ENCODE results near the gene PRDM1. TPM values are rescaled to one million over a fixed set of nuclear protein-coding genes. Genes with fewer than 3 reads are reported as not detected.
A peak's percentile ranks its signal among the peaks of the same experiment; 100 is the strongest.

Gene PRDM1
- total RNA-seq, 1 experiment from 2014 or later: 0.31 TPM

DNA sequence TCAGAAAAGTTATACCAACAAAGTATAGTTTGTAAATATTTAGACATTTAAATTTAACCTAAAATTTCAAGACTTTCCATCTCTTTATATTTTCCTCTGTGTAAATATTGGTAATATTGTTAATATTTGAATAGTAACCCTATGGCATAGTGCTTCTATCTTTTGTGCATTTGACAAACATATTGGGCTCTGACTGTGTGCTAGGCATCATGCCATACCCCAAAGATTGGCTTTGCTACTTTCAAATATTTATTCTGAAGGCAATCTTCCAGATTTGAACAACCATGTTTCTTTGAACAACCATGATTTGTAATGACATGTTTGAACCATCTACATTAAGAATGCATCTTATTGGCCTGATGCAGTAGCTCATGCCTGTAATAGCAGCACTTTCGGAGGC is 15.5 kb upstream of the PRDM1 start:
- DNase-seq (ENCODE audit: low spot score): no peak

DNA sequence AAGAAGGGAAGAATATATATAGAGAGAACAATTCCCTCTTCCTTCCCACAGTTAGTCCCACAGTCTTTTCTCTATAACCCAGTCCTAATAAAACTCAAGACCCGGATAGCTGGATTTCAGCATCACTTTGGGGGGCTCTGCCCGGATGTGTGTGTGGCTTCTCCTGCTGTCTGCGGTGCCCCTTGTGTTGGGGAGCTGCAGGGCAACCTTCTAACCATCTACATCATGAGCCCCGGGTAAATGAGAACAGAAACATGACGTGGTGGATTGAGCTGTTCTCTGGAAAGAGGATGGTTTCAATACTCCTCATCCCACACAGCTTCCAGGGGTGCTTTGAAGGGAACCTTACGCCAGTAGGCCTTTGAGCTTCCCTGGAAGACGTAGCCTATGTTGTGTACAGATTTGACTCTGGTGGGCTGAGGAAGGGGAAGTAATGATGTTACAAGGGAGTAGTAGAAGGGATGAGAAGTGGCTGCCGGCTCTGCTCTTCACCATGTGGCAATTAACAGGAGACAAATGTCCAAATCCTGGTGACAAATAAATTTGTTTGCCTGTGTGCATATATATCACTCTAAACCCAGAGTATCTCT is 13.5 kb upstream of the PRDM1 start:
- DNase-seq (ENCODE audit: low spot score): no peak

DNA sequence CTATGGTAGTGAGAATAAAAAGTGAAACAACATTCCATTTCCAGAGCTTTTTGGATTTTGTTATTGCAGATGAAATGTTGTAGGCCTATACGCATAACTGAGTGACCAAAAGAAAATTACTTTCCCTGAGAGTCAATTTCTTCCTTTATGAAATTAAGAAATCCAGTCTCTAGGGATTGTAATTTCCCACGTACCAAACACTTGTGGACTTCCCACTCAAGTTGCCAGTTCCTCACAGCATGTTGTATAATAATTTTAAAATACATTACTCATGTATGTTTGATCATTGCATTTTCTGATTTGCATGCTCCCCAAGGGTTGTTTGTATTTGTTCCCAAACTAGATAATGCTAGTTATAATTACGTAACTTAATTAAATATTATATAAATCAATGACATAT is 12.0 kb upstream of the PRDM1 start:
- no peak for DNase-seq (ENCODE audit: low spot score)

DNA sequence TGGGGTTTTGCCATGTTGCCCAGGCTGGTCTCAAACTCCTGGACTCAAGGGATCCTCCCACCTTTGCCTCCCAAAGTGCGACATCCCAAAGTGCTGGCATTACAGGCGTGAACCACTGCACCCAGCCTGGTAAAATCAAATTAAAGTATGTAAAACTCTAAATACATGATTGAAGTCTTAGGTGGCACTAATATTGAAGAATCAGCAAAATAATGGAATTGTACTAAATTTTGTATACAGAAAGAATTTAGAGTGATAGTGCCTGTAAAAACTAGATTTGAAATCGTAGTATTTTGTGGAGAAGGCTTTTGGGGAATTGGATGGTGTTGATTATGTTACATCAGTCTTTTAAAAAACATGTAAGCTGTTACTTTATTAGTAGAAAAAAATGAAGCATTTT is 10.0 kb upstream of the PRDM1 start:
- DNase-seq (ENCODE audit: low spot score): no peak

DNA sequence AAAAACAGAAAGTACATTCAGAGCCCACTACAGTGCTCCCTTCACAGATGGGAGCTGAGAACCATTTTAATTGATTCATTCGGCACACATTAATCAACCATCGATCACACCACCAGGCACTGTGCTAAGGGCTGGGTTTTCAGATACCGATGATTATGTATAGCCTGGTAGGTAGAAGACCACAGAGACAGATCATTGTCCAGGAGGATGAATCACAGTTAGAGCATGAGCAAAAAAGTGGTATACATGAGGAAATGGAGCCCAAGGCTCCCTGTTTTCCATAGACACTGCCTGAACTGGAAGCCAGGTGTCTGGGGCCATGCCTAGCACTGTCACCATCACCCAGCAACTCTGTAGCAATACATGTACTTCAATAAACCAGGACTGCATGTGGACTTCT is 9.0 kb upstream of the PRDM1 start:
- no peak for DNase-seq (ENCODE audit: low spot score)

DNA sequence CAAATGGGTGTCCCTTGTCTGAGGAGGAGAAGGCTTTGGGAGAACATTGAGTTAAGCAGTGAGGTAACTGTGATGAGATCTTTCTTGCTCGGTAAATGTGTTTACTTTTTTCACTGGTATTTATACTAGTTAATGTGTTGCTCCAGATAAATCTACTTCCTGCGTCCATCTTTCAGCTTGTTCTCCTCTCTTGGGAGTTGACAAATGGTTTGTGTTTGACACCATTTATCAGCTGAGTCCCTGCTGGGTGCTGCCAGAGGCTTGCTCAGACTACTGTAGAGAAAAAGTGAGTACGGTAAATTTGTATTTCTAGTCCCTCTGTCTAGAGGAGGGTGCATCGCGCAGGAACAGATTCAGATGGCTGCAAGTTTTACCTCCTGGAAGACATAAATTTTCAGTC is 8.3 kb upstream of the PRDM1 start:
- no peak for DNase-seq (ENCODE audit: low spot score)

DNA sequence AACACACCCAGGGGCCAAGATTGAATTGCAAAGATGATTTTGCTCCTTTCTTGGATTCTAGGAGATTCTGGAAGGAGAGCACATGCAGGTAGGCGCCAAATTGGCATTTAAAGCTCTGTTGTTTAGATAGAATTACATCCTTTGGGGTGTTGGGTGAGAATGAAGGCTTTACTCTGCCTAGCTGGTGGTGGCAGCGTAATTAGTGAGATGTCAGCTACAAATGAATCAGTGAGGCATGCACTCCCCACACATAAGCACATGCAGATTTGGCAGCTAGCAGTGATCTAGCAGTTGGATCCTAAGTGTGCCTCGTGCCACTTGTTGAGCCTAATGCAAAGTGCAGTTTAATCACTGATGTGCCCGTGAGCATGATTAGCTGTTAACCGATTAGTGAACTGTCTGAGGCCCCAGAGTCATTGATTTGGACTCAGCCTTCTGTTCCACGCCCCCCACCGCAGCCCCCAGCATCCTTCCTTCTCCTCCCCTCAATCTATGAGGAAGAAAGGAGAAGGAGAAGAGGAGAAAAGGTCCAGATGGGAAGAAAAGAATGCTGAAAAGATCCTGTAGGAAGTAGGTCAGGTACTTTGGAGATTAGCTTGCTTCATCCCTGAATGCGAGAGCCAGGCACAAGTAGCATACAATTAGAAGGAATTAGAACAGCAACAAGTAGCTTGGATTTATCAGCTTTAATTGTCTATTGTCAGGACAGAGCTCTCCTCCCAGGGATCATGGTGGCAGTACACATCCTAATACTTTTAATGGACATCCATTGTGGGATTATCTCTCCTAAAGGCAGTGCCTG is 6.0 kb upstream of the PRDM1 start:
- no peak for DNase-seq (ENCODE audit: low spot score)

DNA sequence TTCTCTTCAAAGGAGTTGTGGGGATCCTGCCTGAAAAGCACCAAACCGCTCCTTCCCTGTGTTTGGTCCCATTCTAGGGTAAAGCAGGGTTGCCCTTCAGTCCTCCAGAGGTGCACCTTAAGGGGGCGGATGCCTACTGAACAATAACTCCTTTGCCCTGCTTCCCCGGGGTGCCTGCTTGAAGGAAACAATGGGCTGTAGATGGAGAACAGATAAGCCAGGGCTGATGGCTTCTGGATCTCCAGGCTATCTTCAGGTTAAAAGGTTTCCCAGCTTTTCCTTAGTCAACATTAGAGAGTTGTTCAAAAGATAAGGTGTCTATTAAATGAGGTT is 5.4 kb upstream of the PRDM1 start:
- no peak for DNase-seq (ENCODE audit: low spot score)

DNA sequence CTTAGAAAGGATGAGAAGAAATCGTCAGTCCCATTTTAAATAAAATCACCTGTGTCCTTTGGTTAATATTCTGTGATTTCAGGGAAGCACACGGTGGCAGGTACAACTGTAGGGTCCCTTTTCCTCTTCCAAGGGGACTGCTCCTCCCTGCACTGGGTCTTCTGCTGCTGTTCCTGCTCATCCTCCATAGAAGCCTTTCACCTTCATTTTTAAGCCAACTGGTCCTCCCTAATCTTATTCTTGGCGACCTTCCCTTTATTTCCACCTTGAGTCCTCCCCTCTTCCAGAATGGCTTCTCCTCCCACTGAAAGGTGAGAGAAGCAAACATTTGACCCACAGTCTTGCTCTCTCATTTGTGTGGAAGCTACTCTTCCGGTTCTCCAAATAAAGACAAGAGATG is 4.4 kb upstream of the PRDM1 start:
- DNase-seq (ENCODE audit: low spot score): no peak

DNA sequence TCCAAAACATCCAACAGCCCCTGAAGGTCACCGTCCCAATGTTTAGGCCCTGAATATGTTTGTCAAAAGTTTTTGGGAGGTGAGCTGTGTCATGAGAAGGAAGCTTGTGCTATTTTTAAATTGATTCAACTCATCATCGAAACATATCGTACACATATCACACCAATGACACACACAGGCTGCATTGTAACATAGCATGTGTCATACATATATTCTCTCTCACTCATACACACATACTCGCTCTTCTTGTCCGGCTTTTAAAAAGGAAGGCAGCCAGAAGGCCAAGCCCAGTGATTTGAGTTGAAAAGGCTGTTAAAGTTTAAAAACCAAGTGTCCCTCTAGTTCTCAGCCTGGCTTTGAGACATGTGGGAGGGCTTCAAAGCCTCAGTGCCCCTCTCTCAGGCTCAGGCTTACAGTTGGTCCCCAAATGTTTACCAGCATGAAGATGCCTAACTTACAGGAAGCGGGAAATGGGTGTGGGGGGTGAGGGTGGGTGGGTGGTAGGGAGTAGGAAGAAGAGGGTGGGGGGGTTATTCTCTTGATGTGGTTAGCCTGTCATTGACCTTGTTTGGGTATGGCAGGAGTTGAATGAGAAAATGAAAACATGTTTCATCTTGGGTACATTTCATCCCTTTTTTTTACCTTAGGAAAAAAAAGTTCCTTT is 3.3 kb upstream of the PRDM1 start:
- DNase-seq (ENCODE audit: low spot score): no peak

DNA sequence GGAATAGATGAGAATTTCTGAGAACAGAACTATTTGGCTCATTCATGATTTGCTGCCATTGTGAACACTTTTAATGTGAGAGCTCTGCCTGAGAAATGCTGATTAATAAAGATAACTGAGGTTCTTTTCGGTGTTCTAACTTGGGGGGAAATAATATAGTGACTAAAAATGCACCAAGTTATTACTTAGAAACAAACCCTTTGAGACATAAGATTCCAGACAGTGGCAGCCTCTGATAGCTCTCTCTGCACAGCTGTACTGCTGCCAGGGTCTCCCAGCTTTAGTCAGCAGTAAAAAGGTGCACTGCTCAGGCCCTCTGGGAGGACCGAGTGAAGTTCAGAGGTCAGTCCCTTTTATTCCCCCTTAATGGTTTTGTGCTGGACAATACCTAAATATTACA is 2.5 kb upstream of the PRDM1 start:
- DNase-seq (ENCODE audit: low spot score): no peak

DNA sequence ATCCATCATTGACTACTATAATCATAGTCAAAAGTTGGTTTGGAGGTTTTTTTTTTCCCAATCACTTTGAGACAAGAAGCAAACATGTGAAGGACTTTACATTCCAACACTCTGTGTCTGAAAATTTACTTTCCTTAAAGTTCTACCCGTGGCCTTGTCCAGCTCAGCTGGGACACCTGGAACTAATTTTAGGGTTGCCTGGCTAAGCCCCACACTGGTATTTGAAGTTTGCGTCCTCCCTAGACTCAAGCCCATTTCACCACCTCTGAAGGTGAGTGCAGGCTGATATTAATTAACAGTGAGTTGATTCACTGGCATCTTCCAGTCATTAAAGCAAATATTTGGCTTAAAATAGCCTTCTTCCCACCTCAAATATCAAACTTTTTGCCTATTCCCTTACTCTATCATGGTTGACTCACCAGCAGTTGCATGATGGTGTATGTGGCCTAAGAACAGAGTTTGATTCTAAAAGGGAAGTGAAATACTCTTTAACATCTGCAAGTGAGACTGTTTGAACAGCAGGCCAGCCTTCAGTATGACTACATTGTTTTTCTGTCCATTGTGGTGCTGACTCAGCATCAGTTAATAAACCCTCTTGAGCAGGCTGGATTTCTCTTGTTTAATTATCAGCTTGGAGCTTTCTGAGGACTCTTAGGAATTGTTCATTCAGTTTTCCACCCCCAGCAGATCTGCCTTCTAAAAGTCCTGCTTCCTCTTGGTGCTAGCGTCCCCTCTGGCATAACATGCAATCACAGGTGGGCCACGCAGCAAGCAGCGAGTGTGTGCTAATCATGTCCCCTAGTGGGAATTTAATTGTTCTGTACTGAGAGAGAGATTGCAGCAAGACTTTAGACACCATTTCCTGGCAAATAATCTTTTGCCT is 1.8 kb upstream of the PRDM1 start:
- no peak for DNase-seq (ENCODE audit: low spot score)

DNA sequence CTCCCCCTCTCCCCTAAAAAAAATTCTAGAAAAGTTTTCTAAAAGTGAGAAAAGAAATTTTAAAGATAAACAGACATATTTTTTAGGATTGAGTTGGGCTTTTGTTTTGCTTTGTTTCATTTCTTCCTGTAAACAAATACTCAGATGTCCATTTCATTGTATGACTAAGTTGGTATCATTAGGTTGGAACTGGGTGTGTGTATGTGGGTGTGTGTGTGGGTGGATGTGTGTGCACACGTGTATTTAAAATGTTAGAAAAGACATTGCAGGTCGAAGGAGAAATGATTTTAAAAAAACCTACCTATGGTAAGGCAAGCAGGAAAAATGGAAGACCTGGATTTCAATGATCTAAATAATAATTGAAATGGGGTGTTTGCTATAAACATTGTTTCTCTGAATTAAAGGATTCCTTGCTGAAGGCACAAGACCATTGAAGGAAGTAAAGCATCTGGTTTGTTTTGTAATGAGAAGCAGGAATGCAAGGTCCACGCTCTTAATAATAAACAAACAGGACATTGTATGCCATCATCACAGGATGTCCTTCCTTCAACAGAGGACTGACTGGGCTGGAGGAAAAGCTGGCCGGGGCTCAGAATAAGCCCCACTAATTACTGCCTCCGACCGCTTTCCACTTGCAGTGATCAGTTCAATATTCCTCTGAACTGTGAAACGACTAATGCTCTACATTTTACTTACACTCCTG is 996 bp upstream of the PRDM1 start:
- DNase-seq (ENCODE audit: low spot score): no peak

DNA sequence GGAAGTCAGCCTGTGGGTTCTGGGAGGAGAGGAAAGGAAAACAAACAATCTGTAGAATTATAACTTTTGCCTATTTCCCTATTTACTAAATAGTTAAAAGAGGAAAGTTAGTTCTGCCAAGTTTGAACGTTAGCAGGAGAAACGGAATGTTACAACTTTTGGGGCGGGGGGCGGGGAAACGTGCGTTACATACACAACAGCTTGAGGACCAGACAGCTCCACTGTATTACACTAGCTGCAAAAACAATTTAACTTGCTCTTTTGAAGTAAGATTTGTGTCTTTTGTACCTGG is 498 bp upstream of the PRDM1 start:
- DNase-seq (ENCODE audit: low spot score): no peak

DNA sequence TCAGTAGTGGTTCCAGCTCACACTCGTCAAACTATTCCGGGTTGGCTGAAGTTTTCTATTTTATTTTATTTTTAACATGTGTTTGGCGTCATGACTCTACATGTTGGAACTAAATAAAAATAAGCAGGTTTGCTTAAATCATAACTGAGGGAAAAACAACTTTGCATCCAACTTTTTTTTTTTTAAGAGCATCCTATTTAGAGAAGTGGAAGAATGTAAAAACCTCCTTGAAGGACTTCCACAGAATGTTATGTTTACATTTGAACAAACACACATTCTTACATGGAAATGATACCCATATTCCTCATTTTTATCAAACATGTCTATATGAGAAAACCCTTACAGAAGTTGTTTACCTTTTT is 659 bp downstream of the PRDM1 start:
- DNase-seq (ENCODE audit: low spot score): no peak

DNA sequence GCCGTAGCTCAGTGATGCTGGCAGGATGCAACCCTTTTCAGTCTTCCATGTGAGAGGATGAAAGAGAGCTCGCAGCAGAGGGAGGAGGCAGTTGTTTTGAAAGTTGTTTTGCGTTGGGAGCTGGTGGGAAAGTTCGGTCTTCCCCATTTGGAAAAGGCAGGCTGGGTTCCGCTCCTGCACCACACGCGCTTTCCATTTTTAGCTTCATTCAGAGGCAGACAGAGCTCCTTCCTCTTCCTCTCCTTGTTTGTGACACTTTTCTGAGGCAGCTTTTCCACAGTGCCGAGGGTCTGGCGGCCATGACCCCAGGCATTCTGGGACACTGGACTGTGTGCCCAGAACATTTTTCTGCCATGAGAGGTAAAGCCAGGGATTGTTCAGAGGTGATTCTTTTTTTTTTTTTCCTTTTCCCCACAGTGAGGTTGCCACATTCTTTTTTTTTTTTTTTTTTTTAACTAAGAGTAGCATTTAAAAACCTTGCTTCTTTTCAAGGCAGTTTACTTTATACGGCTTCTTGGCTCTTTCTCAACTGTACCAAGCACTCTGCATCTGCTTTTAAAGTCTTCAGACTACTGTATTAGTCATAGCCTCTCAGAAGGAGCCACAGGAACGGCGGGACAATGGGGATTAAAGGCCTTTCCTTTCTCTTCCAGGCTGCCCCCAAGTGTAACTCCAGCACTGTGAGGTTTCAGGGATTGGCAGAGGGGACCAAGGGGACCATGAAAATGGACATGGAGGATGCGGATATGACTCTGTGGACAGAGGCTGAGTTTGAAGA is 1.6 kb downstream of the PRDM1 start:
- peak; percentile 62 for DNase-seq (ENCODE audit: low spot score)

DNA sequence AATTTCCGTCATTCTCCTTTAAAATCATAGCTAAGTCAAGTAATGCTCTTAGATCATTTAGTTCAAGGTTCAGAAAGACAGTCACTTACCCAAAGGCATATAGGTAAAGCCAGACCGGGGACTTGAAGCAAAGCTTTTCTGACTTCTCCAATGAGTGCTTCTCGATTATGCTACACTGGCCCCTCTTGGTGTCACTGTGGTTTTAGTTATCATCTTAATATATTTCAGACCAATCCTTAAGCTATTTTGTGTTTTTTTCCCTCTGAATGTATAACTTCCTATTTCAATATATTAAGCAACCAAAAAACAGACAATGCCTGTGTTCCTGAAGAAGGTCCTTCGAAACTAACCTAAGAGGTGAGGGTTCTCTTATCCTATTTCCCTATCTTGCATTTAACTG is 3.9 kb downstream of the PRDM1 start:
- no peak for DNase-seq (ENCODE audit: low spot score)

DNA sequence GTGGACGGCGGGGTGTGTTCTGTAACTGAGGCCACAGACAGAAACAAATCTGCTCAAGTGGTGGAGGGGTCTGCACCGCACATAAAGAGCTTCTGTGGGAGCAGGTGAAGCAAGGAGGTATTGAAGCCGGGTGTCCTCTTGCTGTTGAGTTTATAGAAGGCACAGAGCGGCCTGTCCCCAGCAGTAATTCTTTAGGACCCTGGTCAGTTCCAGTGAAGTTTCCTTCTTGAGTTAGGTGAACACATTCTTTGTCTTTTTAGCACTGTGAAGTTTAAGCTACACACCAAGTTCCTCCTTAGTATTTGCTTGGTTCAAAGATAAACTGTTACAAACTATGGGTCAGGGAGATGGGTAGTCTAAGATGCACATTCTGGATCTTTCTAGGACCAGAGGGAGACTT is 6.1 kb downstream of the PRDM1 start:
- DNase-seq (ENCODE audit: low spot score): no peak

DNA sequence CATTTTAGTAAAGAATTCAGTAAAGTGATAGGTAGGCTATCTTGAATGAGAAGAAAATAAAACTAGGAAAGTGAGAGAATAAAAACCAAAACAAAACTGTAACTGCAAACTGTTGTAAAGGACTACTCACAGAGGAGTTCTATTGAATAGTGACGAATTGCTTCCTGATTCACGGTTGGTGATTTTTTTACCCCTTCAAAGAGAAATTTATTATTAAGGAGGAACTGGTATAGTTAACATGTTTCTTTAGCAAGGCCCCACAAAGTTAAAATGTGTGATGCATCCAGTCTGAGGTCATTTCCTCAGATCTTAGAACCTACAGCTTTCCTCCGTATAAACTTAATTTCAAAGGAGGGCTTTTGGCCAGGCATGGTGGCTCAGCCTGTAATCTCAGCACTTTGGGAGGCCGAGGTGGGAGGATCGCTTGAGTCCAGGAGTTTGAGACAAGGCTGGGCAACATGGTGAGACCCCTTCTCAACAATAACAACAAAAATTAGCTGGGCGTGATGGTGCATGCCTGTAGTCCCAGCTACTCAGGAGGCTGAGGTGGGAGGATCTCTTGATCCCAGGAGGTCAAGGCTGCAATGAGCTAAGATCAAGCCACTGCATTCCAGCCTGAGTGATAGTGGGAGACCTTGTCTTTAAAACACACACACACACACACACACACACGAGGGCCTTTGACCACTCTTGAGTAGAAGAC is 8.3 kb downstream of the PRDM1 start:
- no peak for DNase-seq (ENCODE audit: low spot score)

DNA sequence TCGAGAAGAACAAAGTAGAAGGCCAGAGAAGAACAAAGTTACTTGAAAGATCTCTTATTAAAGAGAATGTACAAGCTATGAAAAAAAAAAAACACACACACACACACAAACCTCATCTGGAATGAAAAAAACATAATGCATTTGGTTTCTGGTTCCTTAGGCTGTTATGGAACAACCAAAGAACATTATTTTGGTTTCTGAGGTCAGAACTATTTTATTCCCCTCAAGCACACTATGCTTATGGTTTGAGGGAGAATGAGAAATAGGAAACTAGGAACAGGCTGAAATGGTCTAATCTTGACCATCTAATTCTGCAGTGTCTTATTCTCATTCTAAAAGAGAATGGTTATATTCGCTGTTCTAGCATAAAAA is 8.8 kb downstream of the PRDM1 start:
- DNase-seq (ENCODE audit: low spot score): no peak
